OCI-LY1 (cell line): ENCODE data around the gene KBTBD7.
"Not testable (repeated sequence)": the region's sequence is repeated elsewhere in the genome, so short reads cannot be mapped to it uniquely, and the experiment has no call there.

ENCODE experiments used
- H2AFZ ChIP-seq: fragments of 200-600 bp; sonication (generic), shearing (Covaris generic); 2 replicates; pipeline ENCODE4 v1.6.0; 2014; ENCODE audit warnings: antibody characterized with exemption, mild to moderate bottlenecking, low read length
- H3F3A ChIP-seq: fragments of 200-600 bp; sonication (generic), shearing (Covaris generic); 2 replicates; pipeline ENCODE4 v1.6.0; 2014; ENCODE audit warnings: mild to moderate bottlenecking, antibody characterized with exemption, low read length, moderate library complexity; ENCODE audit not compliant: insufficient read depth
- H3K27ac ChIP-seq: fragments of 200-600 bp; sonication (generic); 2 replicates; pipeline ENCODE4 v1.5.1; 2014; ENCODE audit warnings: low read length, mixed run types, mild to moderate bottlenecking, low read depth; ENCODE audit not compliant: poor library complexity, severe bottlenecking
- H3K27me3 ChIP-seq: fragments of 200-600 bp; sonication (generic); 2 replicates; pipeline ENCODE4 v1.6.0; 2014; ENCODE audit warnings: antibody characterized with exemption, mild to moderate bottlenecking, low read length, moderate library complexity; ENCODE audit not compliant: insufficient read depth
- H3K36me3 ChIP-seq: fragments of 200-600 bp; sonication (generic); 2 replicates; pipeline ENCODE4 v1.6.1; 2014; ENCODE audit warnings: mild to moderate bottlenecking, antibody characterized with exemption, low read length, moderate library complexity, mixed read lengths; ENCODE audit not compliant: insufficient read depth
- H3K4me1 ChIP-seq: fragments of 200-600 bp; sonication (generic); 2 replicates; pipeline ENCODE4 v1.5.1; 2014; ENCODE audit warnings: mild to moderate bottlenecking, low read length, moderate library complexity; ENCODE audit not compliant: insufficient read depth, severe bottlenecking
- H3K4me2 ChIP-seq: fragments of 200-600 bp; sonication (generic), shearing (Covaris generic); 2 replicates; pipeline ENCODE4 v1.6.1; 2014; ENCODE audit warnings: low read length
- H3K4me3 ChIP-seq: fragments of 200-600 bp; sonication (generic); 2 replicates; pipeline ENCODE4 v1.5.1; 2014; ENCODE audit warnings: low read length, low read depth, mild to moderate bottlenecking, mixed read lengths; ENCODE audit not compliant: poor library complexity, severe bottlenecking
- H3K79me2 ChIP-seq: fragments of 200-600 bp; shearing (Covaris generic); 2 replicates; pipeline ENCODE4 v1.6.1; 2016; ENCODE audit warnings: mixed run types, low read length, mixed read lengths; ENCODE audit not compliant: insufficient read depth
- H3K9ac ChIP-seq: fragments of 200-600 bp; sonication (generic), shearing (Covaris generic); 2 replicates; pipeline ENCODE4 v1.6.1; 2014; ENCODE audit warnings: mild to moderate bottlenecking, low read length, mixed read lengths
- H3K9me2 ChIP-seq: fragments of 200-600 bp; sonication (generic), shearing (Covaris generic); 2 replicates; pipeline ENCODE4 v1.6.1; 2014; ENCODE audit warnings: low read depth, mild to moderate bottlenecking, low read length, mixed read lengths
- H3K9me3 ChIP-seq: fragments of 200-600 bp; shearing (Covaris generic); 2 replicates; pipeline ENCODE4 v1.6.1; 2014; ENCODE audit warnings: low read length, mixed read lengths
- H4K20me1 ChIP-seq: fragments of 200-600 bp; sonication (generic), shearing (Covaris generic); 2 replicates; pipeline ENCODE4 v1.6.0; 2016; ENCODE audit warnings: mild to moderate bottlenecking, low read length; ENCODE audit not compliant: insufficient read depth
- CTCF ChIP-seq: fragments of 200-600 bp; sonication (generic), shearing (Covaris generic); IDR thresholded peaks from 2 replicates; pipeline ENCODE4 v1.5.1; 2017; ENCODE audit warnings: mild to moderate bottlenecking, antibody characterized with exemption, low read length, moderate library complexity, mixed read lengths
- EZH2 ChIP-seq: fragments of 200-600 bp; sonication (generic), shearing (Covaris generic); IDR thresholded peaks from 2 replicates; pipeline ENCODE4 v1.8.0; 2017; ENCODE audit warnings: borderline replicate concordance, mixed run types, mild to moderate bottlenecking, antibody characterized with exemption, low read length, moderate library complexity, mixed read lengths

KBTBD7 gene

GRCh38 chr13:41177616-41178015 is 16.8 kb downstream of the KBTBD7 start:
- no peak for TF ChIP-seq CTCF
- no peak for TF ChIP-seq EZH2
- Histone ChIP-seq H3K4me3 (no peak overlapping the region), H4K20me1 (no peaks in the 10 kb centered on the region), H3K9me3 (peaks cover 17% of the 10 kb centered on the region), H3K27ac (no peak overlapping the region), H3F3A (no peaks in the 10 kb centered on the region), H3K9me2 (no peaks in the 10 kb centered on the region), H3K79me2 (no peaks in the 10 kb centered on the region), H3K36me3 (no peaks in the 10 kb centered on the region), H2AFZ (no peak overlapping the region), H3K4me1 (no peaks in the 10 kb centered on the region), H3K9ac (no peak overlapping the region), H3K4me2 (no peak overlapping the region), H3K27me3 (no peaks in the 10 kb centered on the region)

- H3K36me3 ChIP-seq, H3K79me2 ChIP-seq, H3K4me2 ChIP-seq, H4K20me1 ChIP-seq, H3K27ac ChIP-seq, H3K9ac ChIP-seq, H3K4me3 ChIP-seq, H3K4me1 ChIP-seq, H3F3A ChIP-seq, H2AFZ ChIP-seq, H3K27me3 ChIP-seq, H3K9me2 ChIP-seq: not testable (repeated sequence)
- H3K9me3 ChIP-seq, result peaks cover 17% of the 10 kb centered on the region
These were observed 18.8 kb downstream of the KBTBD7 start for GRCh38 chr13:41175576-41175975.

- no peaks in the 10 kb centered on the region for H3K36me3 ChIP-seq
- no peak overlapping the region for H2AFZ ChIP-seq
- H3K9me2 ChIP-seq, result no peaks in the 10 kb centered on the region
- H3F3A ChIP-seq, result no peaks in the 10 kb centered on the region
- no peak overlapping the region for H3K9ac ChIP-seq
- H3K79me2 ChIP-seq, result no peaks in the 10 kb centered on the region
- H4K20me1 ChIP-seq, result no peaks in the 10 kb centered on the region
- TF ChIP-seq CTCF (no peak), EZH2 (no peak)
- H3K9me3 ChIP-seq, result no peaks in the 10 kb centered on the region
- no peaks in the 10 kb centered on the region for H3K27me3 ChIP-seq
- H3K4me1 ChIP-seq, result no peaks in the 10 kb centered on the region
- no peak overlapping the region for H3K4me3 ChIP-seq
- no peak overlapping the region for H3K4me2 ChIP-seq
- H3K27ac ChIP-seq, result no peak overlapping the region
These were observed 32.2 kb downstream of the KBTBD7 start for GRCh38 chr13:41162151-41162550.

DNA sequence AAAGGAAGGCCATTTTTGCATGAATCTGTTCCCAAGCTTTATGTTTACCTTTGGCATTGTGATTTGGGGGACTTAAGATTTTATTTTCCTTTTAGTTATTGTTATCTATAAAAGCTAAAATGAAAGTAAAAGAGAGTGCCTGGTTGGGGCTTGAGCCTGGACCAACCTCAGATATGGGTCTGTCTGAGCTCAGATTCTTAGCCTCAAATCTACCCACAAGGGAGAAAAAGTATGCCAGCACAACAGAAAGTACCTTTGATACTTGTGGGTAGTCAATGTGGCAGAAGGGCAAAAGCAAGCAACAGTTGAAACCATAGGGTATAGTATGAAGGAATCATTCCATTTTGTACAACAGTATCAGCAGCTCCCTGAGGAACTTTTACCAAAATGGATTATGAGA is 35.2 kb downstream of the KBTBD7 start:
- TF ChIP-seq EZH2 (no peak), CTCF (no peak)
- H3K79me2 ChIP-seq, result no peaks in the 10 kb centered on the region
- no peak overlapping the region for H3K4me2 ChIP-seq
- no peak overlapping the region for H3K9ac ChIP-seq
- no peaks in the 10 kb centered on the region for H3K9me3 ChIP-seq
- no peak overlapping the region for H3K27ac ChIP-seq
- no peaks in the 10 kb centered on the region for H4K20me1 ChIP-seq
- no peak overlapping the region for H3K4me3 ChIP-seq
- H3K4me1 ChIP-seq, result no peaks in the 10 kb centered on the region
- H3K27me3 ChIP-seq, result no peaks in the 10 kb centered on the region
- H3K36me3 ChIP-seq, result no peaks in the 10 kb centered on the region
- H3K9me2 ChIP-seq, result no peaks in the 10 kb centered on the region
- H2AFZ ChIP-seq, result no peak overlapping the region
- no peaks in the 10 kb centered on the region for H3F3A ChIP-seq
